PFSK-1 (cell line): Measurements from ENCODE around the gene SMARCD3.

Experiments
- FOXP2 ChIP-seq: optimal IDR thresholded peaks from 2 replicates; pipeline ENCODE3; 2011; ENCODE audit warnings: borderline replicate concordance, control low read depth, inconsistent platforms; ENCODE audit not compliant: insufficient read depth; ENCODE audit errors: extremely low read length, extremely low read depth
- POLR2AphosphoS5 ChIP-seq: IDR thresholded peaks from 2 replicates; pipeline ENCODE4 v1.6.1; 2012; ENCODE audit warnings: low read depth, mild to moderate bottlenecking, control low read depth, low read length, moderate library complexity
- REST ChIP-seq, 2 experiments: IDR thresholded peaks; 2 replicates each; pipeline versions ENCODE4 v1.6.1 to v1.8.0; 2011 to 2012; ENCODE audit warnings: low read depth in 2 of 2, low read length in 2 of 2, control low read depth in 1 of 2, inconsistent platforms in 1 of 2, mild to moderate bottlenecking in 1 of 2, moderate library complexity in 1 of 2; ENCODE audit not compliant: insufficient read depth in 1 of 2
- SIN3A ChIP-seq: IDR thresholded peaks from 2 replicates; pipeline ENCODE4 v1.6.1; 2012; ENCODE audit warnings: mild to moderate bottlenecking, low read length, moderate library complexity, borderline replicate concordance; ENCODE audit not compliant: insufficient read depth
- TAF1 ChIP-seq: IDR thresholded peaks from 2 replicates; pipeline ENCODE4 v1.6.1; 2012; ENCODE audit warnings: low read length, control low read depth, borderline replicate concordance; ENCODE audit not compliant: insufficient read depth

SMARCD3 gene

GRCh38 chr7:151207804-151208203 is 40.7 kb downstream of the SMARCD3 start:
- TF ChIP-seq POLR2AphosphoS5, result no peak
- TF ChIP-seq REST (IDR thresholded peaks at IDR 0.05; ENCODE audit: insufficient read depth in 1 of 2, low read depth in 2 of 2, low read length in 2 of 2), result no peak
- TF ChIP-seq SIN3A, result no peak
- TF ChIP-seq FOXP2, result no peak

DNA sequence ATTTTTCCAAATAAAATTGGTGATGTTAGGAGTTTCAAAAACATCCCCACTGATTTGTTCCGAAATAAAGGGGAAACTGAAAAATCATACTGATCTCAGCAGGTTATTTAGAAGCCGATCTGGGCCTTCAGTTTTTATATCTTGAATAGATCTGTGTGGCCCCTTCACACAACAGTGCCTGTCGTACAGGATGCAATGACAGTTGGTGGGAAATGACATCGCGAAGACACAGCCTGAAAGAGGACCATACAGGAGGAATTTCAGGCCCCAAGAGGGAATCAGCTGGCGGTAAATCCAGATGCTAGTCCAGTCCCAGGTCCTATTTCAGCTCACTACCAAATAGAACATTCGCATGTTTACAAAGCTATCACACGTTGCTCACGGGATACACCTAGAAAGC is 41.2 kb downstream of the SMARCD3 start:
- TF ChIP-seq FOXP2 (no peak), POLR2AphosphoS5 (no peak), SIN3A (no peak), REST (IDR thresholded peaks at IDR 0.05; ENCODE audit: insufficient read depth in 1 of 2, low read depth in 2 of 2, low read length in 2 of 2) (no peak), TAF1 (no peak)

DNA sequence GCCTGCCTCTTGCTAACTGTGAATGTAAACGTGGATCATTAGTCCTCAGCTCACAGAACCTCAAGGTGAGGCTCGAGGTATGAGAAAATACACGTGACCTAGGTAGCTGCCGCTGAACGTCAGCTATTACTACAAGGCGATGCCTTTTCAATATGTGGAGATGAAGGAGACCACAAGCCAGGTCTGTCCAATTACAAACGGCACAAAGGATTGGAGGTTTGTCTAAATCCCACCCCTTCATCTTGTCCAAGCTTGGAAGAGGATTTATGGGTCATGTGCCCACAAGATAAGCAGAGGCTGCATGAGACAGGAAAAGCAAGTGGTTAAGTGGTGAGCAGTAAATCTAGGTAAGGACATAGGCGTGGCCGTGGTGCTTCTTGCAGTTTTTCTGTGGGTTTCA is 41.6 kb downstream of the SMARCD3 start:
- TF ChIP-seq REST (IDR thresholded peaks at IDR 0.05; ENCODE audit: insufficient read depth in 1 of 2, low read depth in 2 of 2, low read length in 2 of 2), result no peak

GRCh38 chr7:151205730-151206129 is 42.8 kb downstream of the SMARCD3 start:
- TF ChIP-seq FOXP2 (no peak), TAF1 (no peak), REST (IDR thresholded peaks at IDR 0.05; ENCODE audit: insufficient read depth in 1 of 2, low read depth in 2 of 2, low read length in 2 of 2) (no peak), POLR2AphosphoS5 (no peak), SIN3A (no peak)

GRCh38 chr7:151204383-151205032 is 44.0 kb downstream of the SMARCD3 start:
- TF ChIP-seq POLR2AphosphoS5, result no peak
- TF ChIP-seq REST (IDR thresholded peaks at IDR 0.05; ENCODE audit: insufficient read depth in 1 of 2, low read depth in 2 of 2, low read length in 2 of 2), result no peak
- no peak for TF ChIP-seq TAF1
- no peak for TF ChIP-seq SIN3A
- TF ChIP-seq FOXP2, result no peak
